ENCODE measurements around the gene HSF5. TPM values are rescaled to one million over a fixed set of nuclear protein-coding genes. Genes with fewer than 3 reads are reported as not detected.
A peak's percentile ranks its signal among the peaks of the same experiment; 100 is the strongest.

HSF5 gene
- total RNA-seq, 2 experiments from 2014 or later: 1.6 to 1.7 TPM

DNA sequence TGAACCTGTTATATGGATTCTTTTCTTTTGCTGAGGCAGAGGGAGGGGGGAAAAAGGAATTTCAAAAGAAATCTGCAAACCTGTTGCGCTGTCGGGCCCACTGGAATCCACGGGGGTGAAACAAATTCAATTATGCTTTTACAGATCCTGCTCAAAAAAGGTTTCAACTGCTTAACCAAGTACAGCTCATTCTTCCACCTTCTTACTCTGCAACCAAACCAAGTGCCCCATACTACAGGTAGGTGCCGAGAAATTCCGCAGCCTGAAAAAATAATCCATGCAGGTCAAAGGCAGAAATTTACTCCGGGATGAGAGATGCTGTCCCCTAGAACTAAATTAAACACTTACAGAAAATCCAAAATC, 71.3 kb downstream of the HSF5 start:
- H3K27me3 Mint-ChIP-seq: no peaks in the 10 kb centered on the region
- no peaks in the 10 kb centered on the region for H3K9me3 ChIP-seq (ENCODE audit: control insufficient read depth in 1 of 2, insufficient read depth in 1 of 2, low read length in 2 of 2)
- intact Hi-C loops (cut with DNase I, micrococcal nuclease): loop anchor here (1.0 to 5.0 kb wide), 5 partner anchors 65 to 588 kb away; partner anchors contain the start of gene SUPT4H1 (in 2 of the 2)
- no peak overlapping the region for H3K4me3 ChIP-seq (ENCODE audit: low read length)
- H3K27ac ChIP-seq (ENCODE audit: low read depth in 1 of 2, low read length in 2 of 2): no peak overlapping the region
- no peaks in the 10 kb centered on the region for H3K9me3 Mint-ChIP-seq
- TF ChIP-seq, protein P1, sequence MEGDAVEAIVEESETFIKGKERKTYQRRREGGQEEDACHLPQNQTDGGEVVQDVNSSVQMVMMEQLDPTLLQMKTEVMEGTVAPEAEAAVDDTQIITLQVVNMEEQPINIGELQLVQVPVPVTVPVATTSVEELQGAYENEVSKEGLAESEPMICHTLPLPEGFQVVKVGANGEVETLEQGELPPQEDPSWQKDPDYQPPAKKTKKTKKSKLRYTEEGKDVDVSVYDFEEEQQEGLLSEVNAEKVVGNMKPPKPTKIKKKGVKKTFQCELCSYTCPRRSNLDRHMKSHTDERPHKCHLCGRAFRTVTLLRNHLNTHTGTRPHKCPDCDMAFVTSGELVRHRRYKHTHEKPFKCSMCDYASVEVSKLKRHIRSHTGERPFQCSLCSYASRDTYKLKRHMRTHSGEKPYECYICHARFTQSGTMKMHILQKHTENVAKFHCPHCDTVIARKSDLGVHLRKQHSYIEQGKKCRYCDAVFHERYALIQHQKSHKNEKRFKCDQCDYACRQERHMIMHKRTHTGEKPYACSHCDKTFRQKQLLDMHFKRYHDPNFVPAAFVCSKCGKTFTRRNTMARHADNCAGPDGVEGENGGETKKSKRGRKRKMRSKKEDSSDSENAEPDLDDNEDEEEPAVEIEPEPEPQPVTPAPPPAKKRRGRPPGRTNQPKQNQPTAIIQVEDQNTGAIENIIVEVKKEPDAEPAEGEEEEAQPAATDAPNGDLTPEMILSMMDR (IDR thresholded peaks at IDR 0.05): no peak
- H3K4me1 ChIP-seq (ENCODE audit: insufficient read depth, low read length): peaks cover 7% of the 10 kb centered on the region
- H3K27me3 ChIP-seq (ENCODE audit: control insufficient read depth in 1 of 2, insufficient read depth in 2 of 2, low read length in 2 of 2): no peaks in the 10 kb centered on the region
- peak overlapping the region; percentile 8 for H3K27ac Mint-ChIP-seq
- no peaks in the 10 kb centered on the region for H3K36me3 Mint-ChIP-seq (ENCODE audit: low read depth)
- peaks cover 15% of the 10 kb centered on the region for H3K4me1 Mint-ChIP-seq (ENCODE audit: low read depth)
- ChIA-PET CTCF (interaction anchor here (0.7 to 3.3 kb wide), 22 partner anchors 9 to 246 kb away, joined by 3 to 39 read pairs (median 5); partner anchors contain the start of genes MKS1 and SUPT4H1), POLR2A (interaction anchor here (0.9 to 2.0 kb wide), 17 partner anchors 9 to 410 kb away, joined by 3 to 51 read pairs (median 5); partner anchors contain the start of genes HSF5, SRSF1, SUPT4H1 and TSPOAP1)
- ATAC-seq (ENCODE audit: poor library complexity): no peak
- no peak for DNase-seq
- no peak overlapping the region for H3K4me3 Mint-ChIP-seq
- no peaks in the 10 kb centered on the region for H3K36me3 ChIP-seq (ENCODE audit: insufficient read depth, low read length)

DNA sequence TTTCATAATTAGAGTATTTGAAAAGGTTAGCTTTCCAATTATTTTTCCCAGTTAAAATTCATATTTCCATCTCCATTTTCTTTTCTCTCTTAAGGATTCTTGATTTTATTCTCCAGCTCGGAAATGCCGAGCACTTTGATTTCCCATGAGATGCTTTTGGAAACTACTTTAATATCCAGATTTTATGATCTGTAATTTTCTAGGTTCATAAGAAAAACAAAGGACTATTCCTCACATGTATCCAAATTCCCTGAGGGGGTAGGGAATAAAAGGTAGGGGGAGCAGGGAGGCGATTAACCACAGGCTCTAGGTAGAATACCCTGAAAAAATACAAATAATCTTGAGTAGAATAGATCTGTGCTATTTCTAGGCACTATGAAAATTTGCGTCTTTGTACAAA, 71.8 kb downstream of the HSF5 start:
- ChIA-PET POLR2A (interaction anchor here (2.0 kb wide), 4 partner anchors 64 to 90 kb away, joined by 32 to 51 read pairs (median 34); partner anchors contain the start of genes SUPT4H1 and TSPOAP1), CTCF (interaction anchor here (3.3 kb wide), 1 partner anchor 10 kb away, joined by 15 read pairs; no protein-coding TSS in a partner anchor)
- Mint-ChIP-seq H3K27me3 (no peaks in the 10 kb centered on the region), H3K36me3 (ENCODE audit: low read depth) (no peaks in the 10 kb centered on the region), H3K9me3 (no peaks in the 10 kb centered on the region), H3K4me1 (ENCODE audit: low read depth) (peaks cover 15% of the 10 kb centered on the region), H3K27ac (no peak overlapping the region), H3K4me3 (no peak overlapping the region)
- intact Hi-C loops (cut with DNase I, micrococcal nuclease): loop anchor here (2.0 to 5.0 kb wide), 3 partner anchors 72 to 588 kb away; no protein-coding TSS in a partner anchor
- DNase-seq (no peak), ATAC-seq (ENCODE audit: poor library complexity) (no peak)
- Histone ChIP-seq H3K4me3 (ENCODE audit: low read length) (no peak overlapping the region), H3K27me3 (ENCODE audit: control insufficient read depth in 1 of 2, insufficient read depth in 2 of 2, low read length in 2 of 2) (no peaks in the 10 kb centered on the region), H3K36me3 (ENCODE audit: insufficient read depth, low read length) (no peaks in the 10 kb centered on the region), H3K4me1 (ENCODE audit: insufficient read depth, low read length) (peaks cover 7% of the 10 kb centered on the region), H3K27ac (ENCODE audit: low read depth in 1 of 2, low read length in 2 of 2) (no peak overlapping the region), H3K9me3 (ENCODE audit: control insufficient read depth in 1 of 2, insufficient read depth in 1 of 2, low read length in 2 of 2) (no peaks in the 10 kb centered on the region)
- TF ChIP-seq, protein P1 (IDR thresholded peaks at IDR 0.05): no peak

DNA sequence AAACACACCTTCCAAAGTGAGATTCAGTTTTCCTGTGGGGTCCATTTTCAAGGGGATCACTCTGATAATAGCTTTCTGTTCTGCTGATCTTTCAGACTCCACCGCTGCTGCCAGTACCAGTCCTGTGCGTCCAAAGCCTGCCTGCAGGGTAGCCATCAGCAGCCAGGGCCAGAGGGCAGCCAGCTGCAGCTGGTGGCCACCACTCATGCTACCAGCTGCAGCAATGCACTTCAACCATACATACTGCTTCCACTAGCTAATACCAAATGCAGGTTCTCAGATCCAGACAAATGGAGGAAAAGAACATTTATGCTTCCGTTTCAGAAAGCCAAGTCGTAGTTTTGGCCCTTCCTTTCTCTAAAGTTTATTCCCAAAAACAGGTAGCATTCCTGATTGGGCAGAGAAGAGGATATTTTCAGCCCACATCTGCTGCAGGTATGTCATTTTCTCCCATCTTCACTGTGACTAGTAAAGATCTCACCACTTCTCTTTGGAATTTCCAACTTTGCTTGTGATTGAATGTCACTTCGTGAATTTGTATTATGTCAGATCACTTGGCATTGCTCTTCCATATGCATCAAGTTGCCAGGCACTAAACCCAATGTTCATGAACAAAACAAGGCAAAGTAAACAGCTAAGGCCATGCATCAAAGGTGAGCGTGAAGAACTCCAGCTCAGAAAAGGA, 72.7 kb downstream of the HSF5 start:
- Histone ChIP-seq H3K9me3 (ENCODE audit: control insufficient read depth in 1 of 2, insufficient read depth in 1 of 2, low read length in 2 of 2) (no peaks in the 10 kb centered on the region), H3K4me3 (ENCODE audit: low read length) (no peak overlapping the region), H3K27me3 (ENCODE audit: control insufficient read depth in 1 of 2, insufficient read depth in 2 of 2, low read length in 2 of 2) (no peaks in the 10 kb centered on the region), H3K27ac (ENCODE audit: low read depth in 1 of 2, low read length in 2 of 2) (no peak overlapping the region), H3K4me1 (ENCODE audit: insufficient read depth, low read length) (peaks cover 7% of the 10 kb centered on the region), H3K36me3 (ENCODE audit: insufficient read depth, low read length) (no peaks in the 10 kb centered on the region)
- ChIA-PET POLR2A (no interaction called here), CTCF (interaction anchor here (0.7 to 3.3 kb wide), 3 partner anchors 9 to 98 kb away, joined by 3 to 15 read pairs (median 8); no protein-coding TSS in a partner anchor)
- Mint-ChIP-seq H3K27me3 (no peaks in the 10 kb centered on the region), H3K4me3 (no peak overlapping the region), H3K9me3 (no peaks in the 10 kb centered on the region), H3K27ac (no peak overlapping the region), H3K36me3 (ENCODE audit: low read depth) (no peaks in the 10 kb centered on the region), H3K4me1 (ENCODE audit: low read depth) (peaks cover 15% of the 10 kb centered on the region)
- intact Hi-C loops (cut with DNase I, micrococcal nuclease): loop anchor here (2.0 to 5.0 kb wide), 3 partner anchors 71 to 589 kb away; no protein-coding TSS in a partner anchor
- ATAC-seq (ENCODE audit: poor library complexity) (no peak), DNase-seq (no peak)
- TF ChIP-seq, protein P1 (IDR thresholded peaks at IDR 0.05): no peak
